GM21526 (cell line): ENCODE results near the gene SERPINE1.
"Not testable (repeated sequence)": the region's sequence is repeated elsewhere in the genome, so short reads cannot be mapped to it uniquely, and the experiment has no call there.

Experiments used
- ATAC-seq: cut with Tn5 transposase; IDR thresholded peaks from one replicate; pipeline ENCODE4 v1.9.1; 2021; ENCODE audit warnings: moderate library complexity; ENCODE audit not compliant: unreplicated experiment, low FRiP score

Gene SERPINE1

DNA sequence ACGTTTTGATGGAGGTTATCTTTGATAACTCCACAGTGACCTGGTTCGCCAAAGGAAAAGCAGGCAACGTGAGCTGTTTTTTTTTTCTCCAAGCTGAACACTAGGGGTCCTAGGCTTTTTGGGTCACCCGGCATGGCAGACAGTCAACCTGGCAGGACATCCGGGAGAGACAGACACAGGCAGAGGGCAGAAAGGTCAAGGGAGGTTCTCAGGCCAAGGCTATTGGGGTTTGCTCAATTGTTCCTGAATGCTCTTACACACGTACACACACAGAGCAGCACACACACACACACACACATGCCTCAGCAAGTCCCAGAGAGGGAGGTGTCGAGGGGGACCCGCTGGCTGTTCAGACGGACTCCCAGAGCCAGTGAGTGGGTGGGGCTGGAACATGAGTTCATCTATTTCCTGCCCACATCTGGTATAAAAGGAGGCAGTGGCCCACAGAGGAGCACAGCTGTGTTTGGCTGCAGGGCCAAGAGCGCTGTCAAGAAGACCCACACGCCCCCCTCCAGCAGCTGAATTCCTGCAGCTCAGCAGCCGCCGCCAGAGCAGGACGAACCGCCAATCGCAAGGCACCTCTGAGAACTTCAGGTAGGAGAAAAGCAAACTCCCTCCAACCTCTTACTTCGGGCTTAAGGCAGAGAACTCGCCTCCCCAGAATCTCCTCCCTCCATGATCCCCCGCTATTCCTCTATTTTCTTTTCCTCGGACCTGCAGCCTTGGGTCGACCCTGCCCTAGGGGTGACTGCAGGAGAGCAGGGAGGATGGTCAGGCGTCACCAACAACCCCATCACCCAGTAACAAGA is at the start of gene SERPINE1:
Gene SERPINE1 (plus strand): TSS at position 454 of the 809 bp plus-strand sequence. CDS start 1,290 bp downstream, outside the sequence.
- no peak for ATAC-seq

DNA sequence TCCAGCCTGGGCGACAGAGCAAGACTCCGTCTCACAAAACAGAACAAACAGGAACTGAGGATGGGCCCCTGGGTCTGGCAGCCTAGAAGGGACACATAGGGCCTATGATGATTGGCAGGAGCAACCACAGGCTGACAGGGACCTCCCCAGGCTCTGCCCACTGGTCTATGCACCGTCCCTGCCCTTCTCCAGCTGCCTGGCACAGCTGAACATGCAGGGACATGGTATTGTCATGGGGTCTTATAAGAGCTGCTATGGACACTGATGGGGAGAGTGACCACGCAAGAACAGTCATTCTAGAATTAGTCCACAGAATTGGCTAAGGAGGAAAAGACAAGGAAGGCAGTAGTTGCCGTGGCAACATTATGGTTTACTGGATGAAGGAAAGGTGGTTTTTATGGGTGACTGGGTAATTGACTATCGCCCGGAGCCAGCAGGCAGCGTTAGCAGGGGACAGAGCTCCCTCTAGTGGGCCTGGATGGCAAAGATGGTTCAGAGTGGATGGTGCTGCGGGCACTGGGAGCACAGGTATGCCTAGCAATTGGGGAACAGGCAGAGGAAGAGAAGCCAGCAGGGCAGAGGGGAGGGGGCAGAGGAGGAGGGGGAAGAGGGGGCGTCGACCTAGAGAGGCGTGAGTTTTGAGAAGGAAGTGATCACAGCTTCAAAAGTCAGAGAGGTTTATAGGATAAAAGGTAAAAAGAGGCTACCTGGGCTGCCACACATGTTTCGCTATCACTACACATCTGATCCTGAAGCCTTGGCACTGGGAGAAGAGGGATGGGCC is 49.4 kb upstream of the SERPINE1 start:
- no peak for ATAC-seq

DNA sequence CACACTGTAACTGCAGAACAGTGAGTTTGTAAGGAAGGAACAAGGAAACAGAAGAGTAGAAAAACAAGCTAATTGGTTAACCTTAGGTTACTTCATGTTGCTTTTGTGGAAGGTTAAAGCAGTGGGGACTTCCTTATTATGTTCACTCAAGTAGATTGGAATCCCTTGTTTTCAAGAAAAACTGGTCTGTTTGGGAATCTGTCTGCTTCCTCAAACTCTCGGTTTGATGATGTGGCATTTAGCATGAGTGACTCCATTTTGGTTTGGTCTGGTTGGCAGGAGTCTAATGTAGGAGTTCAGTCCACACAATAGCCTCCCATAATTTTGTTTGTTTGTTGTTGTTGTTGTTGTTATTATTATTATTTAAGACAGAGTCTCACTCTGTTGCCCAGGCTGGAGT is 45.5 kb upstream of the SERPINE1 start:
- no peak for ATAC-seq

DNA sequence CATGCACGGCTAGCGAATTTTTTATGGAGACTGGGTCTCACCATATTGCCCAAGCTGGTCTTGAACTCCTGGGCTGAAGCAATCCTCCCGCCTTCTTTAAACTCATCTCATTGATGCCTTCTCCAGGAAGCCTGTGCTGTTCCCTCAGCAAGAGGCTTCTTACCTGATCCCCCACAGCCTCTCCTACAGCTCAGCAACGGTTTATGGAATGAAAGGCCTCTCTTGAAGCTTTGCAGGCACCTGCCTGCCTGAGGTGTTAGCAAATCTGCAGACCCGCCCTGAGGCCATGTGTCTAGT is 42.1 kb upstream of the SERPINE1 start:
- ATAC-seq = no peak

GRCh38 chr7:101085162-101085964 is 41.5 kb upstream of the SERPINE1 start, which contains the start of gene TRIM56:
Gene TRIM56 (plus strand): TSS chr7:101085481. CDS start chr7:101087313, 1,832 bp downstream.
- ATAC-seq = peak; percentile 82

DNA sequence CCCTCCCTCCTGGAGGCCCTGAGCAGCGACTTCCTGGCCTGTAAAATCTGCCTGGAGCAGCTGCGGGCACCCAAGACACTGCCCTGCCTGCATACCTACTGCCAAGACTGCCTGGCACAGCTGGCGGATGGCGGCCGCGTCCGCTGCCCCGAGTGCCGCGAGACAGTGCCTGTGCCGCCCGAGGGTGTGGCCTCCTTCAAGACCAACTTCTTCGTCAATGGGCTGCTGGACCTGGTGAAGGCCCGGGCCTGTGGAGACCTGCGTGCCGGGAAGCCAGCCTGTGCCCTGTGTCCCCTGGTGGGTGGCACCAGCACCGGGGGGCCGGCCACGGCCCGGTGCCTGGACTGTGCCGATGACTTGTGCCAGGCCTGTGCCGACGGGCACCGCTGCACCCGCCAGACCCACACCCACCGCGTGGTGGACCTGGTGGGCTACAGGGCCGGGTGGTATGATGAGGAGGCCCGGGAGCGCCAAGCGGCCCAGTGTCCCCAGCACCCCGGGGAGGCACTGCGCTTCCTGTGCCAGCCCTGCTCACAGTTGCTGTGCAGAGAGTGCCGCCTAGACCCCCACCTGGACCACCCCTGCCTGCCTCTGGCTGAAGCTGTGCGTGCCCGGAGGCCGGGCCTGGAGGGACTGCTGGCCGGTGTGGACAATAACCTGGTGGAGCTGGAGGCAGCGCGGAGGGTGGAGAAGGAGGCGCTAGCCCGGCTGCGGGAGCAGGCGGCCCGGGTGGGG is 39.4 kb upstream of the SERPINE1 start:
- ATAC-seq = no peak

DNA sequence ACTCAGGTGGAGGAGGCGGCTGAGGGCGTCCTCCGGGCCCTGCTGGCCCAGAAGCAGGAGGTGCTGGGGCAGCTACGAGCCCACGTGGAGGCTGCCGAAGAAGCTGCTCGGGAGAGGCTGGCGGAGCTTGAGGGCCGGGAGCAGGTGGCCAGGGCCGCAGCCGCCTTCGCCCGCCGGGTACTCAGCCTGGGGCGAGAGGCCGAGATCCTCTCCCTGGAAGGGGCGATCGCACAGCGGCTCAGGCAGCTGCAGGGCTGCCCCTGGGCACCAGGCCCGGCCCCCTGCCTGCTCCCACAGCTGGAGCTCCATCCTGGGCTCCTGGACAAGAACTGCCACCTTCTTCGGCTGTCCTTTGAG is 38.9 kb upstream of the SERPINE1 start:
- ATAC-seq = no peak

- no peak for ATAC-seq
Measured at GRCh38 chr7:101088858-101089529, 37.9 kb upstream of the SERPINE1 start.

DNA sequence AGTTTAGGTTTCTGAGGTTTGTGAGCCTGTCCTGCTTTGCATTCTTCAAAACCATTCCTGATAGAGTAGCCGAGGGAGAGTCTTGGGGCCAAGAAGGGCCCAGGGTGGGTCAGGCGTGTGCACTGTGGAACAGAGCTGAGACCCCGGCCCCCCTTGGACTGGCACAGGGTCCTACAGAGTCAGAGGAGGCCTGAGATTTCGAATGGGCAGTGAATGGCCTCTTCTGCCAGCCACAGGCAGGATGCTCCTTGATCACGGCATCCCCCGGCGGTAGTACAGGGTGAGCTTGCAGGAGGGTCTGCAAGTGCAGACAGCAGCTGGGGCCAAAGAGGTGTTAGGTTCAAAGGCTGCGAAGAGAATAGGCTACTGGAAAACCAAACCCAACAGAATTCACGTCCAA is 37.0 kb upstream of the SERPINE1 start:
- ATAC-seq = no peak

- not testable (repeated sequence) for ATAC-seq
Measured at GRCh38 chr7:101092266-101092905, 34.5 kb upstream of the SERPINE1 start.

DNA sequence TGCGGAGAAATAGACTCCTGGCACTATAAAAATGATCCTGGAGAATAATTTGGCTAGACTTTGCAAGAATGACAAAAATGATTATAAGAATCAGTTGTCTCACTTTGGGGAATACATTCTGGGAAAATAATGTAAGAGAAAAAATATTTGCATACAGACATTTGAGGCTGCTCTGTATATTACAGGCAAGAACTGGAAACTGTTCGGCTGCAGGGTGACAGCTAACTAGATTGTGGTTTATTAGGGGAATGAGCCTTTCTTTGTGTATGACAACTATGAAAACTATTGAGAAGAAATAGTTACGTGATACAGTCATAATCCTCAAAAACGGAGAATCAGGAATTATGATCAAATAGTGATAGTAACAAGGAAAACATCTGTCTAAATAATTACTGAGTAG is 33.0 kb upstream of the SERPINE1 start:
- ATAC-seq = no peak

- ATAC-seq = no peak
Measured at GRCh38 chr7:101094376-101094775, 32.5 kb upstream of the SERPINE1 start.

DNA sequence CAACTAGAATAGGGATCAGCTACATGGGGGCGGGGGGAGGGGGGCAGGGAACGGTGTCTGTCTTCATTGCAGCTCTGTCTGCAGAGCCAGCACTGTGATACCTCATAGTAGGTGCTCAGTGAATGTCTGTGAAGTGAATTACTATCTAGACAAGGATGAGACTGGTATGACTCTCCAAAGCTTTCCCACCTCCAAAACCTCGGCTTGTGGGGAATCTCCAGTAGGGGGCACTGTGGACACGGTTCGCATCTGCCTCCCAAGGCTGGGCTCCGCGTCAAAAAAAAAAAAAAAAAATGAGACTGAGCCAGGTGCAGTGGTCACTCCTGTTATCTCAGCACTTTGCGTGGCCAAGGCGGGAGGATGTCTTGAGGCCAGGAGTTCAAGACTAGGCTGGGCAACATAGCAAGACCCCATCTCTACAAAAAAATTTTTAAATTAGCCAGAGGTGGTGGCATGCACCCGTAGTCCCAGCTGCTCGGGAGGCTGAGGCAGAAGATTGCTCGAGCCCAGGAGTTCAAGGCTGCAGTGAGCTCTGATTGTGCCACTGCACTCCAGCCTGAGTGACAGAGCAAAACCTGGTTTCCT is 32.0 kb upstream of the SERPINE1 start:
- no peak for ATAC-seq

GRCh38 chr7:101096331-101096956 is 30.5 kb upstream of the SERPINE1 start:
- ATAC-seq = no peak

DNA sequence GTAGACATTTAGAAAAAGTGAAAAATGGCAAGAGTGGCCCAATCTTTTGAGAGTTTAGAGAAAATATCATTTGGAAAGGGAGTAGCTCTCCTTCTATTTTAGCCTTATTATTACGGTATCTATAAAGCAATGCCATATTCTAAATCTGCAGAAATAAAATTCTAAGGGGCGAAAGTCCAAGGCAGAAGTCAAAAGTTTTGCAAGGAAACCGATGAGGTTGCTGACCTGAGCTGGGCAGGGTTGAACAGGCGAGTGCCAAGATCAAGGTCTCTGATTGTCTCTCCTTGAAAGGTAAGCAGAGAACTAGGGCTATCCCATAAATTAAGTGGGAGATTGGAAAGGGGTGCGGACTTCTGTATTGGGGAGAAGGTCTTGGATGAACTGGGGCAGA is 30.0 kb upstream of the SERPINE1 start:
- ATAC-seq = no peak

GRCh38 chr7:101097561-101097960 is 29.3 kb upstream of the SERPINE1 start:
- ATAC-seq = no peak

GRCh38 chr7:101099969-101100781 is 26.7 kb upstream of the SERPINE1 start:
- ATAC-seq = no peak
